GM10248 (cell line): ENCODE data around the gene UBLCP1.
"Not testable (repeated sequence)": the region's sequence is repeated elsewhere in the genome, so short reads cannot be mapped to it uniquely, and the experiment has no call there.

Experiments
- CTCF ChIA-PET: fragments of 300-600 bp; sonication (Branson Sonifier 250); formaldehyde crosslinking; extraction: SDS; loops from one replicate; lab custom pipeline; 2021; ENCODE audit warnings: antibody characterized with exemption; lab: Yijun Ruan, JAX
- POLR2A ChIA-PET: fragments of 350-650 bp; sonication (Branson Sonifier 250); formaldehyde crosslinking; extraction: SDS; loops from one replicate; lab custom pipeline; 2020; ENCODE audit warnings: antibody characterized with exemption; lab: Yijun Ruan, JAX
- DNase-seq: peaks from one replicate; pipeline ENCODE4 v3.0.0; 2012; ENCODE audit errors: extremely low spot score
- TF ChIP-seq, protein P1 (sequence below): IDR thresholded peaks from 2 replicates; pipeline ENCODE4 v1.5.1; 2012; ENCODE audit warnings: mild to moderate bottlenecking, low read depth; ENCODE audit errors: extremely low read depth, missing control alignments, control extremely low read depth

UBLCP1 gene

DNA sequence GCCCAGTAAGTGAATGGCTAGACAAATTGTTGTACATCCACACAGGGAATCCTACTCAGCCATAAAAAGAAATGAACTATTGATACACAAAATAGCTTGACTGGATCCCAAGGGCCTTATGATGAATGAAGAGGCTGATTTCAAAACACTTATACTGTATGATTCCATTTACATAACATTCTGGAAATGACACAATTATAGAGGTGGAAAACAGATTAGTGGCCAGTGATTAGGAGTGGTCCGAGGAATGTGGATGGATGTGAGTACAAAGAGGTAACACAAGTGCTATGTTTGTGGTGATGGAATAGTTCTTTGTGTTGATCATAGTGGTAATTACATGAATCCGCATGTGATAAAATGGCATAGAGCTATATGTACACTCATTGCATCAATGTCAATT, 4.7 kb upstream of the UBLCP1 start:
- TF ChIP-seq, protein P1, sequence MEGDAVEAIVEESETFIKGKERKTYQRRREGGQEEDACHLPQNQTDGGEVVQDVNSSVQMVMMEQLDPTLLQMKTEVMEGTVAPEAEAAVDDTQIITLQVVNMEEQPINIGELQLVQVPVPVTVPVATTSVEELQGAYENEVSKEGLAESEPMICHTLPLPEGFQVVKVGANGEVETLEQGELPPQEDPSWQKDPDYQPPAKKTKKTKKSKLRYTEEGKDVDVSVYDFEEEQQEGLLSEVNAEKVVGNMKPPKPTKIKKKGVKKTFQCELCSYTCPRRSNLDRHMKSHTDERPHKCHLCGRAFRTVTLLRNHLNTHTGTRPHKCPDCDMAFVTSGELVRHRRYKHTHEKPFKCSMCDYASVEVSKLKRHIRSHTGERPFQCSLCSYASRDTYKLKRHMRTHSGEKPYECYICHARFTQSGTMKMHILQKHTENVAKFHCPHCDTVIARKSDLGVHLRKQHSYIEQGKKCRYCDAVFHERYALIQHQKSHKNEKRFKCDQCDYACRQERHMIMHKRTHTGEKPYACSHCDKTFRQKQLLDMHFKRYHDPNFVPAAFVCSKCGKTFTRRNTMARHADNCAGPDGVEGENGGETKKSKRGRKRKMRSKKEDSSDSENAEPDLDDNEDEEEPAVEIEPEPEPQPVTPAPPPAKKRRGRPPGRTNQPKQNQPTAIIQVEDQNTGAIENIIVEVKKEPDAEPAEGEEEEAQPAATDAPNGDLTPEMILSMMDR: no peak
- ChIA-PET POLR2A (no interaction called here), CTCF (no interaction called here)
- no peak for DNase-seq

DNA sequence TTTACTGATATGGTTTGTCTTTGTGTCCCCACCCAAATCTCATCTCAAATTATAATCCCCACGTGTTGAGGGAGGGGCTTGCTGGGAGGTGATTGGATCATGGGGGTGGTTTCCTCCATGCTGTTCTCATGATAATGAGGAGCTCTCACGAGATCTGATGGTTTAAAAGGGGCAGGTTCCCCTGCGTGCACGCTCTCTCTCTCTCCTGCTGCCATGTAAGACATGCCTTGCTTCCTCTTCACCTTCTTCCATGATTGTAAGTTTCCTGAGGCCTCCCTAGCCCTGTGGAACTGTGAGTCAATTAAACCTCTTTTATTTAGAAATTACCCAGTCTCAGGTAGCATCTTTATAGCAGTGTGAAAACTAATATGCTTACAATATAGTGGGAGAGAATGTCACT, 2.9 kb upstream of the UBLCP1 start:
- CTCF ChIA-PET: interaction anchor here (1.3 kb wide), 2 partner anchors 8 to 26 kb away, joined by 3 read pairs; no protein-coding TSS in a partner anchor
- DNase-seq, POLR2A ChIA-PET: not testable (repeated sequence)

DNA sequence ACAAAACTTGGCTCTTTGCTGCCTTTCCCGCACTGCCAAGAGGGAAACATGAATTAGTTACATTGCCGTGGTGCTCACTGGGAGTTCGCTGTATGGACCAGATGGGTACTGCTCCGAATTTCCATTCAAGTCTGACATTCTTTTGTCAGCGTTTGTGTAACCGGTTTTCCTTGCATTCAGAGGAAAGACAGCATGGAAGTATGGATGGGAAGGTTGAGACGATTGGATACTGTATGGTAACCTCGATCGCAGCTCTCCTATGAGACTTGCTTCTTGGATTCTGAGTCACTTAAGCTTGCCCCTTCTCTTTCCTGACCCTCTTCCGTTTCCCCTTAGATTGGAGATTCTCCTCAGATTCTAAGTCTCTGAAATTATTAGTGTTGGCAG, 625 bp upstream of the UBLCP1 start:
- ChIA-PET POLR2A (no interaction called here), CTCF (interaction anchor here (1.1 to 1.6 kb wide), 2 partner anchors 11 to 55 kb away, joined by 3 read pairs; no protein-coding TSS in a partner anchor)
- no peak for DNase-seq
- TF ChIP-seq, protein P1: no peak

DNA sequence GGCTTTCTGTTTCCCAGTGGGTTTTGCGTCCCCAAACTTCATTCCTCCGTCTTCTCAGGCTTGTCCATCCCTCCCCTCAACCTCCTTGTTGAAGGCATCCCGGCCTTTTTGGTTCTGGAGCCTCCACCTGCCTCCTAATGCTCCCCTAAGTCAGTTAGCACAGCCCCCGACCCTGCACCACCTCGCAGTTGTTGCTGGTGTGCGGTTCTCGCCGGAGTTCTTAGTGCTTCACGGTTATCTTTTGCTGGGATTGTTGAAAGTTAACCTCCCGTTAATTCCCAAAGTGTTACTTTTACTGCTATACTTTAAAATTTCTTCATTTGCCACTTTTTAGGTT, 447 bp downstream of the UBLCP1 start:
- TF ChIP-seq, protein P1: no peak
- CTCF ChIA-PET: interaction anchor here (0.9 to 1.3 kb wide), 3 partner anchors 10 to 107 kb away, joined by 3 to 4 read pairs (median 3); no protein-coding TSS in a partner anchor
- DNase-seq: no peak
- POLR2A ChIA-PET: no interaction called here

DNA sequence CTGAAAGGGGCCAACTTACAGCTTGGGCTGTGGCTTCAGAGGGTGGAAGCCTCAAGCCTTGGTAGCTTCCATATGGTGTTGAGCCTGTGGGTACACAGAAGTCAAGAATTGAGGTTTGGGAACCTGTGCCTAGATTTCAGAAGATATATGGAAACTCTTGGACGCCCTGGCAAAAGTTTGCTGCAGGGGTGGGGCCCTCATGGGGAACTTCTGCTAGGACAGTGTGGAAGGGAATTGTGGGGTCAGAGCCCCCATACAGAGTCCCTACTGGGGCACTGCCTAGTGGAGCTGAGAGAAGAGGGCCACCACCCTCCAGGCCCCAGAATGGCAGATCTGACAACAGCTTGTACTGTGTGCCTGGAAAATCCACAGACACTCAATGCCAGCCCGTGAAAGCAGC, 3.7 kb downstream of the UBLCP1 start:
- POLR2A ChIA-PET, DNase-seq: not testable (repeated sequence)
- CTCF ChIA-PET: interaction anchor here (1.0 to 1.5 kb wide), 3 partner anchors 10 to 110 kb away, joined by 3 to 4 read pairs (median 3); no protein-coding TSS in a partner anchor

DNA sequence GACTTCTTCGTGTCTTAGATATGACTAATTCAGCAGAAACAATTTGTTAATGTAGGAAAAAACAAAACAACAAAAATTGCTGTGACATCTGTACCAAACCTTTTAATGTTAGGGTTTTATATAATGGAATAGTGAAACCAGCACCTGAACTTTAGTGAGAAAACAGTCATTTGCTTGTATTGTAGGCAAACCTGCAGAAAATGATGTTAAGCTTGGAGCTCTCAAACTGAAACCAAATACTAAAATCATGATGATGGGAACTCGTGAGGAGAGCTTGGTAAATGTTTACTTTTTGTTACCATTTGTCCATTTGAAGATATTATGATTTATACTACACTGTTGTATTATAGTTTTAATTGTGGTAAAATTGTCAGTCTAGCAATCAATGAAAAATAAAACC, 6.6 kb downstream of the UBLCP1 start:
- ChIA-PET CTCF (no interaction called here), POLR2A (no interaction called here)
- TF ChIP-seq, protein P1: no peak
- DNase-seq: no peak

DNA sequence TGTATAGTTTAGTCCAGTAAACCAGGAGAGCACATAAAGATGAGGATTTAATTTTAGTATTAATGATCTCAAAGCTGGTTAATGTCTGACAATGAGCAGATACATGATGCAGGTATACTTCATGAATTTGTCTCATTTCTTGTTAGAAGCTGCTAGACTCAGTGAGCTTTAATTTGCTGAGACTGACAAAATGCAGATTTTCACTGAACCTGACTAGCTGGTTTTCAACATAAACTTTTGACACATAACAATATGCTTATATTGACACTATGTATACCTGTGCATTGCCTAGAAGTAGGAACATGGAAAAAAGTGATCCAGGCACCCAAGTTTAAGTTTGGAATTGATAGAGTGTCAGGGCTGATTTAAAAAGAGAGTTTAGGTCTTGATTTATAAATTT, 10.8 kb downstream of the UBLCP1 start:
- ChIA-PET CTCF (interaction anchor here (1.0 to 1.9 kb wide), 5 partner anchors 10 to 713 kb away, joined by 3 to 10 read pairs (median 4); no protein-coding TSS in a partner anchor), POLR2A (no interaction called here)
- TF ChIP-seq, protein P1: no peak
- DNase-seq: no peak

DNA sequence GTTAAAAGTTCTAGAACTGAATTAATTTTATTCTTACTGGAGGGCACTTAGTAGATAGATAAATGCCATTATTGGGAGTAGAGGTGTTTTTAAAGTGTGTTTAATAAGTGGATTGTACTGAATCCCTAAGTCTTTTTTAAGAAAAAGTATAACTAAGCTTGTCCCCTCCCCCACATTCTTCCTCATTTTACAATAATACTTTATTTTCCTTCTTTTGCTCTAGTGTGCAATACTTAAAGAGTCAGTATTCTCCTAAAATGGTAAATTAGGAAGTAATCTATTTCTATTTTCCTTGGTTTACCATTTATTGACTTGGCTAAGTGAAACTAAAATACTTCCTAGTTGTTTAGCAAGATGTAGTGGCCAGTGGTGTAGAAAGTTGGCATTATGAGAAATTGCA, 11.6 kb downstream of the UBLCP1 start:
- TF ChIP-seq, protein P1: no peak
- DNase-seq: no peak
- POLR2A ChIA-PET: no interaction called here

More for the DNA sequence above, 11.6 kb downstream of the UBLCP1 start:
- CTCF ChIA-PET: interaction anchor here (1.6 to 1.9 kb wide), 2 partner anchors 57 to 713 kb away, joined by 3 to 5 read pairs; no protein-coding TSS in a partner anchor
